ENCODE measurements around the gene ZNF865.

The ZNF865 gene

GRCh38 chr19:55615543-55616394 lies 10.3 kb downstream of the ZNF865 start:
- Histone ChIP-seq H3K9ac (ENCODE audit: low read depth in 1 of 2, low read length in 2 of 2) (no peak overlapping the region), H3K4me3 (ENCODE audit: low read length in 2 of 2) (no peak overlapping the region), H3K27ac (ENCODE audit: low read depth in 2 of 2, low read length in 2 of 2) (no peak overlapping the region), H3K9me3 (ENCODE audit: control insufficient read depth in 2 of 2, low read length in 2 of 2) (no peaks in the 10 kb centered on the region), H3K36me3 (ENCODE audit: control insufficient read depth in 2 of 2, insufficient read depth in 2 of 2, low read length in 2 of 2) (peaks cover 12 to 15% of the 10 kb centered on the region in 2 donors), H3K4me1 (ENCODE audit: control insufficient read depth in 2 of 2, insufficient read depth in 2 of 2, low read length in 2 of 2) (no peaks in the 10 kb centered on the region), H3K27me3 (ENCODE audit: control insufficient read depth in 2 of 2, insufficient read depth in 2 of 2, low read length in 2 of 2) (no peaks in the 10 kb centered on the region)

- Histone ChIP-seq H3K4me3 (ENCODE audit: low read length in 2 of 2) (no peak overlapping the region), H3K27me3 (ENCODE audit: control insufficient read depth in 2 of 2, insufficient read depth in 2 of 2, low read length in 2 of 2) (no peaks in the 10 kb centered on the region), H3K4me1 (ENCODE audit: control insufficient read depth in 2 of 2, insufficient read depth in 2 of 2, low read length in 2 of 2) (no peaks in the 10 kb centered on the region), H3K9ac (ENCODE audit: low read depth in 1 of 2, low read length in 2 of 2) (no peak overlapping the region), H3K27ac (ENCODE audit: low read depth in 2 of 2, low read length in 2 of 2) (no peak overlapping the region), H3K9me3 (ENCODE audit: control insufficient read depth in 2 of 2, low read length in 2 of 2) (no peaks in the 10 kb centered on the region), H3K36me3 (ENCODE audit: control insufficient read depth in 2 of 2, insufficient read depth in 2 of 2, low read length in 2 of 2) (peaks cover 12 to 21% of the 10 kb centered on the region in 2 donors)
Observed at GRCh38 chr19:55616395-55616875, 11.0 kb downstream of the ZNF865 start.

GRCh38 chr19:55617426-55617825 lies 12.0 kb downstream of the ZNF865 start:
- H3K9me3 ChIP-seq (ENCODE audit: control insufficient read depth in 2 of 2, low read length in 2 of 2), result no peaks in the 10 kb centered on the region
- H3K9ac ChIP-seq (ENCODE audit: low read depth in 1 of 2, low read length in 2 of 2), result no peak overlapping the region
- H3K36me3 ChIP-seq (ENCODE audit: control insufficient read depth in 2 of 2, insufficient read depth in 2 of 2, low read length in 2 of 2), result peaks cover 12 to 24% of the 10 kb centered on the region in 2 donors

GRCh38 chr19:55618426-55618825 lies 13.0 kb downstream of the ZNF865 start:
- Histone ChIP-seq H3K27me3 (ENCODE audit: control insufficient read depth in 2 of 2, insufficient read depth in 2 of 2, low read length in 2 of 2) (no peaks in the 10 kb centered on the region), H3K27ac (ENCODE audit: low read depth in 2 of 2, low read length in 2 of 2) (no peak overlapping the region), H3K4me3 (ENCODE audit: low read length in 2 of 2) (no peak overlapping the region), H3K9ac (ENCODE audit: low read depth in 1 of 2, low read length in 2 of 2) (no peak overlapping the region), H3K9me3 (ENCODE audit: control insufficient read depth in 2 of 2, low read length in 2 of 2) (no peaks in the 10 kb centered on the region), H3K36me3 (ENCODE audit: control insufficient read depth in 2 of 2, insufficient read depth in 2 of 2, low read length in 2 of 2) (peaks cover 12 to 24% of the 10 kb centered on the region in 2 donors), H3K4me1 (ENCODE audit: control insufficient read depth in 2 of 2, insufficient read depth in 2 of 2, low read length in 2 of 2) (no peaks in the 10 kb centered on the region)

More at GRCh38 chr19:55617426-55617825, 12.0 kb downstream of the ZNF865 start:
- H3K27me3 ChIP-seq (ENCODE audit: control insufficient read depth in 2 of 2, insufficient read depth in 2 of 2, low read length in 2 of 2), result no peaks in the 10 kb centered on the region
- no peaks in the 10 kb centered on the region for H3K4me1 ChIP-seq (ENCODE audit: control insufficient read depth in 2 of 2, insufficient read depth in 2 of 2, low read length in 2 of 2)
- no peak overlapping the region for H3K4me3 ChIP-seq (ENCODE audit: low read length in 2 of 2)
- no peak overlapping the region for H3K27ac ChIP-seq (ENCODE audit: low read depth in 2 of 2, low read length in 2 of 2)

- no peak overlapping the region for H3K4me3 ChIP-seq (ENCODE audit: low read length in 2 of 2)
- no peaks in the 10 kb centered on the region for H3K9me3 ChIP-seq (ENCODE audit: control insufficient read depth in 2 of 2, low read length in 2 of 2)
- peaks cover 12 to 24% of the 10 kb centered on the region in 2 donors for H3K36me3 ChIP-seq (ENCODE audit: control insufficient read depth in 2 of 2, insufficient read depth in 2 of 2, low read length in 2 of 2)
- H3K27me3 ChIP-seq (ENCODE audit: control insufficient read depth in 2 of 2, insufficient read depth in 2 of 2, low read length in 2 of 2), result no peaks in the 10 kb centered on the region
- no peak overlapping the region for H3K9ac ChIP-seq (ENCODE audit: low read depth in 1 of 2, low read length in 2 of 2)
- no peak overlapping the region for H3K27ac ChIP-seq (ENCODE audit: low read depth in 2 of 2, low read length in 2 of 2)
- no peaks in the 10 kb centered on the region for H3K4me1 ChIP-seq (ENCODE audit: control insufficient read depth in 2 of 2, insufficient read depth in 2 of 2, low read length in 2 of 2)
Observed at GRCh38 chr19:55619286-55619685, 13.8 kb downstream of the ZNF865 start.

GRCh38 chr19:55620410-55621204 lies 15.2 kb downstream of the ZNF865 start:
- Histone ChIP-seq H3K27ac (ENCODE audit: low read depth in 2 of 2, low read length in 2 of 2) (no peak overlapping the region), H3K4me1 (ENCODE audit: control insufficient read depth in 2 of 2, insufficient read depth in 2 of 2, low read length in 2 of 2) (peaks cover 0 to 4% of the 10 kb centered on the region in 2 donors), H3K27me3 (ENCODE audit: control insufficient read depth in 2 of 2, insufficient read depth in 2 of 2, low read length in 2 of 2) (no peaks in the 10 kb centered on the region), H3K9me3 (ENCODE audit: control insufficient read depth in 2 of 2, low read length in 2 of 2) (no peaks in the 10 kb centered on the region), H3K36me3 (ENCODE audit: control insufficient read depth in 2 of 2, insufficient read depth in 2 of 2, low read length in 2 of 2) (peaks cover 9 to 21% of the 10 kb centered on the region in 2 donors), H3K9ac (ENCODE audit: low read depth in 1 of 2, low read length in 2 of 2) (no peak overlapping the region), H3K4me3 (ENCODE audit: low read length in 2 of 2) (no peak overlapping the region)

GRCh38 chr19:55621205-55621672 lies 15.8 kb downstream of the ZNF865 start:
- Histone ChIP-seq H3K27ac (ENCODE audit: low read depth in 2 of 2, low read length in 2 of 2) (no peak overlapping the region), H3K9me3 (ENCODE audit: control insufficient read depth in 2 of 2, low read length in 2 of 2) (no peaks in the 10 kb centered on the region), H3K27me3 (ENCODE audit: control insufficient read depth in 2 of 2, insufficient read depth in 2 of 2, low read length in 2 of 2) (no peaks in the 10 kb centered on the region), H3K4me3 (ENCODE audit: low read length in 2 of 2) (no peak overlapping the region), H3K4me1 (ENCODE audit: control insufficient read depth in 2 of 2, insufficient read depth in 2 of 2, low read length in 2 of 2) (peaks cover 0 to 4% of the 10 kb centered on the region in 2 donors), H3K9ac (ENCODE audit: low read depth in 1 of 2, low read length in 2 of 2) (no peak overlapping the region), H3K36me3 (ENCODE audit: control insufficient read depth in 2 of 2, insufficient read depth in 2 of 2, low read length in 2 of 2) (peaks cover 9 to 16% of the 10 kb centered on the region in 2 donors)

- no peaks in the 10 kb centered on the region for H3K27me3 ChIP-seq (ENCODE audit: control insufficient read depth in 2 of 2, insufficient read depth in 2 of 2, low read length in 2 of 2)
- peaks cover 5 to 16% of the 10 kb centered on the region in 2 donors for H3K36me3 ChIP-seq (ENCODE audit: control insufficient read depth in 2 of 2, insufficient read depth in 2 of 2, low read length in 2 of 2)
- no peak overlapping the region for H3K27ac ChIP-seq (ENCODE audit: low read depth in 2 of 2, low read length in 2 of 2)
- no peak overlapping the region for H3K4me3 ChIP-seq (ENCODE audit: low read length in 2 of 2)
- H3K9me3 ChIP-seq (ENCODE audit: control insufficient read depth in 2 of 2, low read length in 2 of 2), result no peaks in the 10 kb centered on the region
- H3K4me1 ChIP-seq (ENCODE audit: control insufficient read depth in 2 of 2, insufficient read depth in 2 of 2, low read length in 2 of 2), result peaks cover 0 to 4% of the 10 kb centered on the region in 2 donors
- no peak overlapping the region for H3K9ac ChIP-seq (ENCODE audit: low read depth in 1 of 2, low read length in 2 of 2)
Observed at GRCh38 chr19:55621673-55622231, 16.3 kb downstream of the ZNF865 start.

GRCh38 chr19:55622242-55622969 lies 17.0 kb downstream of the ZNF865 start:
- Histone ChIP-seq H3K9ac (ENCODE audit: low read depth in 1 of 2, low read length in 2 of 2) (no peak overlapping the region), H3K27me3 (ENCODE audit: control insufficient read depth in 2 of 2, insufficient read depth in 2 of 2, low read length in 2 of 2) (no peaks in the 10 kb centered on the region), H3K4me3 (ENCODE audit: low read length in 2 of 2) (no peak overlapping the region), H3K27ac (ENCODE audit: low read depth in 2 of 2, low read length in 2 of 2) (no peak overlapping the region), H3K4me1 (ENCODE audit: control insufficient read depth in 2 of 2, insufficient read depth in 2 of 2, low read length in 2 of 2) (peaks cover 0 to 4% of the 10 kb centered on the region in 2 donors), H3K36me3 (ENCODE audit: control insufficient read depth in 2 of 2, insufficient read depth in 2 of 2, low read length in 2 of 2) (peaks cover 2 to 14% of the 10 kb centered on the region in 2 donors), H3K9me3 (ENCODE audit: control insufficient read depth in 2 of 2, low read length in 2 of 2) (no peaks in the 10 kb centered on the region)

All from mucosa of rectum (tissue), 2 donors.